ENCODE results near the gene DNAJC8.

DNAJC8 gene

GRCh38 chr1:28195780-28196179 is 37.0 kb downstream of the DNAJC8 start:
- Histone ChIP-seq H3K27me3 (ENCODE audit: control insufficient read depth, low read length) (no peaks in the 10 kb centered on the region), H3K4me1 (ENCODE audit: control insufficient read depth, low read length) (peaks cover 5% of the 10 kb centered on the region; the same call in 1 of the 2 replicates), H4K20me1 (ENCODE audit: control insufficient read depth, insufficient read depth, low read depth, low read length) (no peaks in the 10 kb centered on the region), H3K27ac (ENCODE audit: low read depth, low read length) (no peak overlapping the region), H3K4me2 (ENCODE audit: low read length) (no peak overlapping the region), H3K9me2 (replicated peaks; ENCODE audit: control insufficient read depth, low read length) (no peaks in the 10 kb centered on the region), H3K4me3 (ENCODE audit: low read length) (no peak overlapping the region), H3K36me3 (ENCODE audit: control insufficient read depth, low read length) (peaks cover 29% of the 10 kb centered on the region), H3F3A (ENCODE audit: control insufficient read depth, insufficient read depth) (0 out of 2 replicates have a peak, but pooled peaks cover 2% of the 10 kb centered on the region), H3K79me2 (ENCODE audit: control insufficient read depth, low read length) (no peaks in the 10 kb centered on the region), H3K9me3 (ENCODE audit: control insufficient read depth, insufficient read depth, low read length) (no peaks in the 10 kb centered on the region)
- TF ChIP-seq CTCF (IDR thresholded peaks at IDR 0.05; ENCODE audit: low read depth, low read length, poor library complexity, severe bottlenecking), result no peak
- TF ChIP-seq EZH2phosphoT487 (IDR thresholded peaks at IDR 0.05; ENCODE audit: borderline replicate concordance, low read length), result no peak

DNA sequence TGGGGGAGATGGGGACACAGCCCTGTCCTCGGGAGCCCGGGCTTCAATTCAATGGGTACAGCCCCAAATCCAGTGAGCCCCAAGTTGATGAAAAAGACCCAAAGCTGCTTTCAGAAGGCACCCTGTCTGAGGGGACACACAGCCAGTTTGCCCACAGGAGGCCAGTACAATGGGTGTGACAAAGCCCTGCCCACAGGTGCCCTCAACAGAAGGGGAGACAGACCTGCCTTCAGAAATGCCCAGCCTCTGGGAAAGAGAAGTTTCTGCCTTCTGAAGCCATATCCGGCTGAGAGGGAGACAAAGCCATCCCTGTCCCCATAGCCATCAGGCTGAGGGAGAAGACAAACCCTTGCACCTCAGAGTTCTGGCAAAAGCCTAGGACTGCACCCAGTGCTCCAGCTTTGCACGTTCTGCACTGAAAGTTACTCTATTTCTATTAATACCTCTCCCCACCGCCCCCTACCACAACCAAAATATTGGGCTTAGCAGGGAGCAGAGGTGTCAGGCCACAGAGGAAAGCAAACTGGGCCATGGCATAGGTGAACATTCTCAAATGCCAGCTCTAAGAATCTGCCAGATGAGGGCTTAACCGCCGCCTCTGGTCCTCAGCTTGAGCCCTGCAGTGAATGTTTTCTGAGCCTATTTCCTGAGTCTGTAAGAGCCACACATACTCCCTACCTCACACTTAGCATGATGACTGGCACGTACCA is 38.3 kb downstream of the DNAJC8 start:
- H3K4me3 ChIP-seq (ENCODE audit: low read length), result no peak overlapping the region
- H3K27me3 ChIP-seq (ENCODE audit: control insufficient read depth, low read length), result no peaks in the 10 kb centered on the region
- peaks cover 8% of the 10 kb centered on the region; the same call in 1 of the 2 replicates for H3K4me1 ChIP-seq (ENCODE audit: control insufficient read depth, low read length)
- no peaks in the 10 kb centered on the region for H4K20me1 ChIP-seq (ENCODE audit: control insufficient read depth, insufficient read depth, low read depth, low read length)
- no peaks in the 10 kb centered on the region for H3K79me2 ChIP-seq (ENCODE audit: control insufficient read depth, low read length)
- 0 out of 2 replicates have a peak, but pooled peaks cover 2% of the 10 kb centered on the region for H3F3A ChIP-seq (ENCODE audit: control insufficient read depth, insufficient read depth)
- peaks cover 19% of the 10 kb centered on the region for H3K36me3 ChIP-seq (ENCODE audit: control insufficient read depth, low read length)
- H3K27ac ChIP-seq (ENCODE audit: low read depth, low read length), result no peak overlapping the region
- H3K4me2 ChIP-seq (ENCODE audit: low read length), result no peak overlapping the region
- TF ChIP-seq CTCF (IDR thresholded peaks at IDR 0.05; ENCODE audit: low read depth, low read length, poor library complexity, severe bottlenecking) (no peak), EZH2phosphoT487 (IDR thresholded peaks at IDR 0.05; ENCODE audit: borderline replicate concordance, low read length) (no peak)
- H3K9me2 ChIP-seq (replicated peaks; ENCODE audit: control insufficient read depth, low read length), result no peaks in the 10 kb centered on the region
- no peaks in the 10 kb centered on the region for H3K9me3 ChIP-seq (ENCODE audit: control insufficient read depth, insufficient read depth, low read length)

- Histone ChIP-seq H3K27ac (ENCODE audit: low read depth, low read length) (no peak overlapping the region), H3K4me2 (ENCODE audit: low read length) (no peak overlapping the region), H3K4me3 (ENCODE audit: low read length) (no peak overlapping the region)
Measured at GRCh38 chr1:28193701-28194161, 39.1 kb downstream of the DNAJC8 start.

More at GRCh38 chr1:28193701-28194161, 39.1 kb downstream of the DNAJC8 start:
- Histone ChIP-seq H3K36me3 (ENCODE audit: control insufficient read depth, low read length) (peaks cover 11% of the 10 kb centered on the region), H3K79me2 (ENCODE audit: control insufficient read depth, low read length) (no peaks in the 10 kb centered on the region), H3K4me1 (ENCODE audit: control insufficient read depth, low read length) (peaks cover 8% of the 10 kb centered on the region; the same call in 1 of the 2 replicates), H3K27me3 (ENCODE audit: control insufficient read depth, low read length) (no peaks in the 10 kb centered on the region), H3K9me2 (replicated peaks; ENCODE audit: control insufficient read depth, low read length) (no peaks in the 10 kb centered on the region), H3F3A (ENCODE audit: control insufficient read depth, insufficient read depth) (0 out of 2 replicates have a peak, but pooled peaks cover 2% of the 10 kb centered on the region), H4K20me1 (ENCODE audit: control insufficient read depth, insufficient read depth, low read depth, low read length) (no peaks in the 10 kb centered on the region), H3K9me3 (ENCODE audit: control insufficient read depth, insufficient read depth, low read length) (no peaks in the 10 kb centered on the region)
- no peak for TF ChIP-seq CTCF (IDR thresholded peaks at IDR 0.05; ENCODE audit: low read depth, low read length, poor library complexity, severe bottlenecking)
- TF ChIP-seq EZH2phosphoT487 (IDR thresholded peaks at IDR 0.05; ENCODE audit: borderline replicate concordance, low read length), result no peak

All from DOHH2 (cell line).